ENCODE results near the gene EIF6.

- TF ChIP-seq CTCF (conservative IDR thresholded peaks at IDR 0.05) (no peak), ZFX (IDR thresholded peaks at IDR 0.05) (no peak)
These were observed 9.7 kb upstream of the EIF6 start for GRCh38 chr20:35294293-35294685.
